ENCODE results near the gene KANSL3. TPM values are rescaled to one million over a fixed set of nuclear protein-coding genes. Genes with fewer than 3 reads are reported as not detected.

KANSL3 gene
- total RNA-seq, 4 donors from 2014 or later: 34.7 to 65.0 (median 39.7) TPM

DNA sequence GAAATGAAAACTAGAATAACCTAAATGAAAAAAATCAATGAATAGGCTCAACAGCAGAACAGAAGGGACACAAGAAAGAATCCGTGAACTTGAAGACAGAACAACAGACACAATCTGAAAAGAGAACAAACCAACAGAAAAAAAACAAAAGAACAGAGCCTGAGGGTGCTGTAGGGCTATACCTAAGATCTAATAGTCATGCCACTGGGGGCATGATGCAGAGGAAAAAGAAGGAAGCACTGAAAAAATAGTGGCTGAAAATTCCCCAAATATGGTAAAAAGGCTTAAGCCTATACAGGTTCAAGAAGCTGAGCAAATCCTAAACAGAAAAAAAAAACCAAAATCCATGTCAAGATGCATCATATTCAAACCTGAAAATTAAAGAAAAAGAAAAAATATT, 50.3 kb downstream of the KANSL3 start:
- TF ChIP-seq, protein P1, sequence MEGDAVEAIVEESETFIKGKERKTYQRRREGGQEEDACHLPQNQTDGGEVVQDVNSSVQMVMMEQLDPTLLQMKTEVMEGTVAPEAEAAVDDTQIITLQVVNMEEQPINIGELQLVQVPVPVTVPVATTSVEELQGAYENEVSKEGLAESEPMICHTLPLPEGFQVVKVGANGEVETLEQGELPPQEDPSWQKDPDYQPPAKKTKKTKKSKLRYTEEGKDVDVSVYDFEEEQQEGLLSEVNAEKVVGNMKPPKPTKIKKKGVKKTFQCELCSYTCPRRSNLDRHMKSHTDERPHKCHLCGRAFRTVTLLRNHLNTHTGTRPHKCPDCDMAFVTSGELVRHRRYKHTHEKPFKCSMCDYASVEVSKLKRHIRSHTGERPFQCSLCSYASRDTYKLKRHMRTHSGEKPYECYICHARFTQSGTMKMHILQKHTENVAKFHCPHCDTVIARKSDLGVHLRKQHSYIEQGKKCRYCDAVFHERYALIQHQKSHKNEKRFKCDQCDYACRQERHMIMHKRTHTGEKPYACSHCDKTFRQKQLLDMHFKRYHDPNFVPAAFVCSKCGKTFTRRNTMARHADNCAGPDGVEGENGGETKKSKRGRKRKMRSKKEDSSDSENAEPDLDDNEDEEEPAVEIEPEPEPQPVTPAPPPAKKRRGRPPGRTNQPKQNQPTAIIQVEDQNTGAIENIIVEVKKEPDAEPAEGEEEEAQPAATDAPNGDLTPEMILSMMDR (IDR thresholded peaks at IDR 0.05; ENCODE audit: low read depth): no peak

- TF ChIP-seq, protein P1 (IDR thresholded peaks at IDR 0.05; ENCODE audit: low read depth): no peak
These were observed 54.1 kb downstream of the KANSL3 start for GRCh38 chr2:96584017-96584416.

DNA sequence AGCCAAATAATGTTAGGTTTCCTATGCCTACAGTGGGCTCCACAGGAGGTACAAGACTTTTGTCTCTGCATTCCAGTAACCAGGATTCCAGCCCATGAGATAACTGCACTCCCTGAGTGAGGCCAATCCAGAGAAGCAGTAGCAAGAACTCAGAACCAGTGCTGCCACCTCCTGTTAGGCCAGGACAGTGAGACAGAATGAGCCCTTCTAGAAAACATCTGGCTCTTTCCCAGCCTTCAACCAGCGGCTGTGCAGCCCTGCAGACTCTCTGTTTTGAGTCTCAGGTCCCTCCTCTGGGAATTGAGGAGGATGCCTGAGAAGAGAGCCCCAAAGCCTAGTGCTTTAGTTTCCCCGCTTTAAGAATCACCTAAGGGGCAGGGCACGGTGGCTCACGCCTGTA, 57.3 kb downstream of the KANSL3 start:
- TF ChIP-seq, protein P1 (IDR thresholded peaks at IDR 0.05; ENCODE audit: low read depth): no peak

DNA sequence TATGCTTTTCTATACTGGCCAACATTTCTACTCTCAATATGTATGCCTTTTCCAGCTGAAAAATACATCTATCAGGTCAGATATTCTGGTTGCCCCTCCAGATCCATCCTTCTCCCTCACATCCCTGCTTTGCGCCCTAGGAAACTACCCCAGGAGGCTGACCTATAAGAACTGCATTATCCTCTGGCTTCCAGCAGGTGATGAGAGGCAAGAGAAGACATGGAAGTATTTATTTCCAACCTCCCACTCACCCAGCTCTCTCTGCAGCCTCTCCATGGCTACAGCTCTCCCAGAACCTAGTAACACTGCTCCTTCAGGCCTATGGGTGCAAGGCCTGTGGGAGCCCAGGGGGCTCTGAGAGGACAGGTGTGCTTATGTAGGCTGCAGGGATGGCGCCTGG, 58.7 kb downstream of the KANSL3 start:
- TF ChIP-seq, protein P1 (IDR thresholded peaks at IDR 0.05; ENCODE audit: low read depth): no peak

DNA sequence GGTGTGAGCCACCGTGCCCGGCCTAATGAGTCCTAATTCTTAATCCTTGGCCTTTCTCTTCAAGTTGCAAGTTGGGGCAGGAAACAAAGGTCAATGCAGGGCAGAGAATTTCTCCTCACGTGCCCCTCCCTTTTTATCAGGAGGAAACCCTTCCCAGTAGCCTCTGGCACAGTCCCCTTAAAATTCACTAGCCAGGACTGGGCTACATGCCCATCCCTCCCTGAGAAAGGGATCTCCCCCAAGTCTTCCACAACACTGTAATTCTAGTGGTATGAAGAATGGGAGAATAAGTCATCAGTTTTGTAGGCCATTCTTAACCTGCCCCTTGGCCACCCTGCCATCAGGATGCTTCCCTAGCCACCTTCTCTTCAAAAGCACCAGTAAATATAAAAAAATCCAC, 59.4 kb downstream of the KANSL3 start:
- TF ChIP-seq, protein P1 (IDR thresholded peaks at IDR 0.05; ENCODE audit: low read depth): no peak

DNA sequence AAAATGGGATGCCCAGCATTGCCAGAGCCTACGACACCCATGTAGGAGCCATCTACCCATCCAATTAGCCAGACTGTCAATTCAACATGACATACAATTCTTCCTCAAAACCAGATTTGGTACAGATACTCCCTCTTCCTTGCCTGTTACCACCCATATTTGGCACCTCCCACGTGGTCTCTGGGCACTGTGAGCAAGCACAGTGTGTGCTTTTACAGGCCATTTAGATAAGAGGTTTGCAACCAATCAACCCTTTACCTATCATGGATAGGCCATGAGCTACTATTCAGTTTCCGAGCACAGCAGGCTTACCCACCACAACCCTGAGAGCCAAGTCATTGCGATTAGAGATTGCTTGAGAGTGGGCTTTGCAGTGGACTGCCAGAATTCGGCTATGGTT, 60.6 kb downstream of the KANSL3 start:
- TF ChIP-seq, protein P1 (IDR thresholded peaks at IDR 0.05; ENCODE audit: low read depth): no peak

DNA sequence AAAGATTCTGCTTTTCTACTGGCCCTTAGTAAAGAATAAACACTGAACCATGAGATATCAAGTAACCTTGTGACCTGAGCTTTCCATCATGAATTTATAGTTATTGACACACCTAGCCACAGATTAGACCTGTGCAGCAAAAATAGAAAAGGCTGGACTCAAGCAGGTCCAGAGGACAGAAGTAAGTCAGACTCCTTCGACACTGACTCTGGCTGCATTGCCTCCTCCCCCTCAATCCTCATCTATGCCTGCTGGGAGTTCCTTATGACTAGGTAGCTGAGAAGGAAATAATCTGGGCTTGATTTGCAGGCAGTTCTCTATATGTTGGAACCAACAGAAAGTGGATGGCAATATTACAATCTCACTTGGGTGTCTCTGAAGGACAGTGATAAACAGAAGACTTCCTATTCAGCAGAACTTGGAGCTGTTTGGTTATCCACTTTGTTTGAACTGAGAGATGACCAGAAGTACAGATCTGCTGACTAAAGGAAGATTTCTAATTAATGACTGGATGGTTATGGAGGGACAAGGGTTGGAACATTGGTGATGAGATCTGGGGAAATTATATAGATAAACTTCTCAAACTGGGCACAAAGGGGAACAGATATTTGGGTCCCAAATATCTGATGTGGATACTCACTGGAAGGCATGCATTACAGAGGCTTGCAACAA, 62.2 kb downstream of the KANSL3 start:
- TF ChIP-seq, protein P1 (IDR thresholded peaks at IDR 0.05; ENCODE audit: low read depth): no peak

Data from subcutaneous adipose tissue (tissue), 4 donors.